Measurements from ENCODE around the gene FAM124A.

DNA sequence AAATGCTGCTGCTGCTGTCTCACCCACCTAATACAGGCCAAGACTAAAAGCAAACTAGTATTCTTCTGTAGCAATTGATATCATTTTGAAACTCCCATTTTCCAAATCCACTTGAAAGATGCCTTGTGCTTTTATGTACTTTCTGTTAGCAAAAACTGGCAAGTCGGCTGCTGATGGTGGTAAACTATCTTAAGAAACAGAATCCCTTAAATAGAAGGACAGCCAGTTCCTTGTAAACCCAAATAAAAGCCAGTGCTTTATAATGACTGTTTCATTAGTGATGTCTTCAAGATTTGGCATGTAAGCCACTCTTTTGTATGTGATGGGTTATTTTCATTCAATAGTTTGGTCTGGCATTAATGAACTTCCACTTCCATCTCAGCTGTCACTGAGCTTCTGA, 5.2 kb downstream of the FAM124A start:
- no peak for TF ChIP-seq POLR2A (IDR thresholded peaks at IDR 0.05)
- TF ChIP-seq, protein P1, sequence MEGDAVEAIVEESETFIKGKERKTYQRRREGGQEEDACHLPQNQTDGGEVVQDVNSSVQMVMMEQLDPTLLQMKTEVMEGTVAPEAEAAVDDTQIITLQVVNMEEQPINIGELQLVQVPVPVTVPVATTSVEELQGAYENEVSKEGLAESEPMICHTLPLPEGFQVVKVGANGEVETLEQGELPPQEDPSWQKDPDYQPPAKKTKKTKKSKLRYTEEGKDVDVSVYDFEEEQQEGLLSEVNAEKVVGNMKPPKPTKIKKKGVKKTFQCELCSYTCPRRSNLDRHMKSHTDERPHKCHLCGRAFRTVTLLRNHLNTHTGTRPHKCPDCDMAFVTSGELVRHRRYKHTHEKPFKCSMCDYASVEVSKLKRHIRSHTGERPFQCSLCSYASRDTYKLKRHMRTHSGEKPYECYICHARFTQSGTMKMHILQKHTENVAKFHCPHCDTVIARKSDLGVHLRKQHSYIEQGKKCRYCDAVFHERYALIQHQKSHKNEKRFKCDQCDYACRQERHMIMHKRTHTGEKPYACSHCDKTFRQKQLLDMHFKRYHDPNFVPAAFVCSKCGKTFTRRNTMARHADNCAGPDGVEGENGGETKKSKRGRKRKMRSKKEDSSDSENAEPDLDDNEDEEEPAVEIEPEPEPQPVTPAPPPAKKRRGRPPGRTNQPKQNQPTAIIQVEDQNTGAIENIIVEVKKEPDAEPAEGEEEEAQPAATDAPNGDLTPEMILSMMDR (IDR thresholded peaks at IDR 0.05) = no peak

Data from ovary (tissue), 3 donors.